Panc1 (cell line): ENCODE data around the gene NR1I3. TPM values are rescaled to one million over a fixed set of nuclear protein-coding genes. Genes with fewer than 3 reads are reported as not detected.

ENCODE experiments used
- ATAC-seq: fragments of 200-7000 bp; cut with Tn5 transposase; 2 replicates; pipeline ENCODE4 v1.9.1; 2020; ENCODE audit warnings: mild to moderate bottlenecking, moderate library complexity
- BruUV-seq: library from RNA; stranded (reverse); fragments of 400-500 nt; replicated peaks from 2 replicates; lab custom pipeline; 2021; lab: Mats Ljungman, UMichigan
- CTCF ChIA-PET: fragments of 300-600 bp; sonication (Branson Sonifier 250); formaldehyde crosslinking; loops from one replicate; lab custom pipeline; 2022; ENCODE audit warnings: antibody characterized with exemption; lab: Charles Lee
- POLR2A ChIA-PET: fragments of 300-600 bp; sonication (Branson Sonifier 250); formaldehyde crosslinking; loops from one replicate; lab custom pipeline; 2022; ENCODE audit warnings: antibody characterized with exemption; lab: Charles Lee
- DNase-seq: peaks from one replicate; pipeline ENCODE4 v3.0.0-alpha.2; 2010; ENCODE audit warnings: low read depth, low spot score
- H3K27ac ChIP-seq: 2 replicates; pipeline ENCODE4 v1.5.1; 2011; ENCODE audit warnings: mild to moderate bottlenecking, low read length, inconsistent platforms
- H3K27me3 ChIP-seq: fragments of 200-500 bp; sonication (Bioruptor generic); 2 replicates; pipeline ENCODE4 v1.6.0; 2014; ENCODE audit warnings: low read length, inconsistent platforms; ENCODE audit not compliant: control insufficient read depth, insufficient read depth
- H3K36me3 ChIP-seq: fragments of 200-500 bp; sonication (Bioruptor generic); 2 replicates; pipeline ENCODE4 v1.5.1; 2014; ENCODE audit warnings: inconsistent platforms, mild to moderate bottlenecking, low read length, moderate library complexity; ENCODE audit not compliant: control insufficient read depth, insufficient read depth
- H3K4me1 ChIP-seq: 2 replicates; pipeline ENCODE4 v1.5.1; 2011; ENCODE audit warnings: inconsistent platforms, mild to moderate bottlenecking, low read length, moderate library complexity; ENCODE audit not compliant: control insufficient read depth, insufficient read depth
- H3K4me3 ChIP-seq, 2 experiments: 2 replicates each; pipeline ENCODE4 v1.5.1; 2011 to 2012; ENCODE audit warnings: low read depth in 2 of 2, low read length in 2 of 2, mild to moderate bottlenecking in 2 of 2, inconsistent platforms in 1 of 2, moderate library complexity in 1 of 2
- H3K9me3 ChIP-seq: fragments of 200-500 bp; sonication (Bioruptor generic); 2 replicates; pipeline ENCODE4 v1.5.1; 2014; ENCODE audit warnings: low read depth, mild to moderate bottlenecking, inconsistent platforms, low read length, moderate library complexity; ENCODE audit not compliant: control insufficient read depth, insufficient read depth
- POLR2AphosphoS5 ChIP-seq: IDR thresholded peaks from 2 replicates; pipeline ENCODE4 v1.6.1; 2012; ENCODE audit warnings: mild to moderate bottlenecking, low read depth, low read length, moderate library complexity
- SIN3A ChIP-seq: IDR thresholded peaks from 2 replicates; pipeline ENCODE4 v1.6.1; 2012; ENCODE audit warnings: low read depth, mild to moderate bottlenecking, low read length, moderate library complexity, borderline replicate concordance; ENCODE audit not compliant: insufficient read depth
- TCF7L2 ChIP-seq: IDR thresholded peaks from 2 replicates; pipeline ENCODE4 v1.6.1; 2011; ENCODE audit warnings: mild to moderate bottlenecking, low read depth, low read length, inconsistent platforms
- in situ Hi-C: cut with HindIII; loops from 2 replicates; pipeline ENCODE4 v1.10.0; 2016; ENCODE audit warnings: low sequenced_read_pairs, low pct_unique_long_range_greater_than_20kb
- intact Hi-C: fragments of 100-400 bp; cut with micrococcal nuclease; formaldehyde crosslinking; loops from one replicate; pipeline ENCODE4 v1.10.0; 2022; ENCODE audit not compliant: unreplicated experiment
- total RNA-seq: library from RNA; stranded (reverse); gene quantifications from one replicate; pipeline ENCODE4 v1.2.1, GENCODE V29; 2021; ENCODE audit not compliant: unreplicated experiment
- TF ChIP-seq, protein P1 (sequence below): fragments of 450-650 bp; IDR thresholded peaks from 2 replicates; pipeline ENCODE4 v1.5.1; 2017; ENCODE audit warnings: mild to moderate bottlenecking
- TF ChIP-seq, protein P2 (sequence below), 2 experiments: IDR thresholded peaks; 2 replicates each; pipeline ENCODE4 v1.6.1; 2011 to 2012; ENCODE audit warnings: low read depth in 2 of 2, control low read depth in 1 of 2, low read length in 1 of 2, mild to moderate bottlenecking in 1 of 2, moderate library complexity in 1 of 2; ENCODE audit not compliant: insufficient read depth in 1 of 2

NR1I3 gene
- total RNA-seq, 1 experiment from 2014 or later = not detected

DNA sequence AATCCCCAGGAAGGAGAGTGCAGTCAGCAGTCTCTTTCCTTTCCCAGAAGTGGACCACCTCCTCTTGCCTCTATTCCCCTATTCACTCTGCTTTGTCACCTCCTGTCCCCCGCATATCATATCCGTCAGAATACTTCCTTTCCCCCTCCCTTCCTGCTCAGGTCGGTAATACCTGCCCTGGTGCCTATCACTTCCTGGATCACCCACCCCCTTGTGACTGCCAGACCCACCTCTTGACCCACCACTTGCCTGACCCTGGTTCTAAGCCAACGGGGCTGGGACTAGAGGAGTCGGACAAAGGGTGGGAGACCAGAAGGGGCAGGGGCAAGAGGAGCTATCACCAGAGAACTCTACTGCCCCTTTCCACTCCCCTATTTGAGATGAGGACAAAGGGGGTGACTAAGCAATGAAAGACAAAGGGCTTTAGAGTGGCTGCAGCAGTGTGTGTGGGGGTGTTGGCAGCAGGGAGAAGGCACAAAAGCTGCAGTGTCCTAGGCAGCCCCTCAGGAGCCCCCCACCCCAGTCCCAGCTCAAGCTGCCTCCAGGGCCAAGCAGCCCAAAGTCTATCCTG is 37.5 kb downstream of the NR1I3 start:
- POLR2A ChIA-PET = no interaction called here

DNA sequence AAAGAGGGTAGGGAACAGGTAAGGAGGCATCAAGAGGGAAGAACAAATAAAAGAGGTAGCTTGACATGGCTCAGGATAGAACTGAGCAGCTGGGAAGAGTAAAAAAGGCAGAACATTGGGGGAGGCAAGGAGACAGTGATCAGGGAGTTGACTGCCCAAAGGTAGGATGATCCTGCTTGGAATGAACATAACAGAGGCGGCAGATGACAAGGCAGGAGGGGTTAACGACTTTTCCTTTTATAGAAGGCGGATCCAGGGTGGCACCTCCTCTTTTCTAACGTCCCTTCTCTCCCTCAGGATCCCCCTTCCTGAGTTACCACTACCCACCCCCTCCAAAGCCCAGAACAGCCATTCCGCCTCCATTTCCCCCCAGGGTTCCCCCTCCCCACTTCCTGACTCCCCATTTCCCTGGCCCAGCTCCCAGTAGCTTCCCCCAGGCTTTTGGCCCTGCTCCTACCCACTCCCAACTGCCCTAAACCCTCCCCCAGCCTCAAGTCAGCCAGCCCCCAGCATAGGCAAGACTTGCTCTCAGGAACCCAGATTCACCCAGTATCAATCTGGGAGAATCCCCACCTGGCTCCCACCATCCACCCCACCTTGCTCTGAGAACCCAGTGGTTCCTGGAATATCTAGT is 38.4 kb downstream of the NR1I3 start:
- ATAC-seq (no peak), DNase-seq (no peak)
- Histone ChIP-seq H3K4me1 (peaks cover 38% of the 10 kb centered on the region), H3K27ac (no peak overlapping the region), H3K4me3 (no peak overlapping the region), H3K9me3 (no peaks in the 10 kb centered on the region), H3K36me3 (no peaks in the 10 kb centered on the region; the same call in 1 of the 2 replicates), H3K27me3 (no peaks in the 10 kb centered on the region)
- BruUV-seq = no TSS peak
- CTCF ChIA-PET = interaction anchor here (0.5 kb wide), 1 partner anchor 139 kb away, joined by 12 read pairs; no protein-coding TSS in a partner anchor
- no peak for TF ChIP-seq POLR2AphosphoS5
- TF ChIP-seq SIN3A = no peak
- TF ChIP-seq, protein P1, sequence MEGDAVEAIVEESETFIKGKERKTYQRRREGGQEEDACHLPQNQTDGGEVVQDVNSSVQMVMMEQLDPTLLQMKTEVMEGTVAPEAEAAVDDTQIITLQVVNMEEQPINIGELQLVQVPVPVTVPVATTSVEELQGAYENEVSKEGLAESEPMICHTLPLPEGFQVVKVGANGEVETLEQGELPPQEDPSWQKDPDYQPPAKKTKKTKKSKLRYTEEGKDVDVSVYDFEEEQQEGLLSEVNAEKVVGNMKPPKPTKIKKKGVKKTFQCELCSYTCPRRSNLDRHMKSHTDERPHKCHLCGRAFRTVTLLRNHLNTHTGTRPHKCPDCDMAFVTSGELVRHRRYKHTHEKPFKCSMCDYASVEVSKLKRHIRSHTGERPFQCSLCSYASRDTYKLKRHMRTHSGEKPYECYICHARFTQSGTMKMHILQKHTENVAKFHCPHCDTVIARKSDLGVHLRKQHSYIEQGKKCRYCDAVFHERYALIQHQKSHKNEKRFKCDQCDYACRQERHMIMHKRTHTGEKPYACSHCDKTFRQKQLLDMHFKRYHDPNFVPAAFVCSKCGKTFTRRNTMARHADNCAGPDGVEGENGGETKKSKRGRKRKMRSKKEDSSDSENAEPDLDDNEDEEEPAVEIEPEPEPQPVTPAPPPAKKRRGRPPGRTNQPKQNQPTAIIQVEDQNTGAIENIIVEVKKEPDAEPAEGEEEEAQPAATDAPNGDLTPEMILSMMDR = no peak
- TF ChIP-seq TCF7L2 = no peak
- TF ChIP-seq, protein P2, sequence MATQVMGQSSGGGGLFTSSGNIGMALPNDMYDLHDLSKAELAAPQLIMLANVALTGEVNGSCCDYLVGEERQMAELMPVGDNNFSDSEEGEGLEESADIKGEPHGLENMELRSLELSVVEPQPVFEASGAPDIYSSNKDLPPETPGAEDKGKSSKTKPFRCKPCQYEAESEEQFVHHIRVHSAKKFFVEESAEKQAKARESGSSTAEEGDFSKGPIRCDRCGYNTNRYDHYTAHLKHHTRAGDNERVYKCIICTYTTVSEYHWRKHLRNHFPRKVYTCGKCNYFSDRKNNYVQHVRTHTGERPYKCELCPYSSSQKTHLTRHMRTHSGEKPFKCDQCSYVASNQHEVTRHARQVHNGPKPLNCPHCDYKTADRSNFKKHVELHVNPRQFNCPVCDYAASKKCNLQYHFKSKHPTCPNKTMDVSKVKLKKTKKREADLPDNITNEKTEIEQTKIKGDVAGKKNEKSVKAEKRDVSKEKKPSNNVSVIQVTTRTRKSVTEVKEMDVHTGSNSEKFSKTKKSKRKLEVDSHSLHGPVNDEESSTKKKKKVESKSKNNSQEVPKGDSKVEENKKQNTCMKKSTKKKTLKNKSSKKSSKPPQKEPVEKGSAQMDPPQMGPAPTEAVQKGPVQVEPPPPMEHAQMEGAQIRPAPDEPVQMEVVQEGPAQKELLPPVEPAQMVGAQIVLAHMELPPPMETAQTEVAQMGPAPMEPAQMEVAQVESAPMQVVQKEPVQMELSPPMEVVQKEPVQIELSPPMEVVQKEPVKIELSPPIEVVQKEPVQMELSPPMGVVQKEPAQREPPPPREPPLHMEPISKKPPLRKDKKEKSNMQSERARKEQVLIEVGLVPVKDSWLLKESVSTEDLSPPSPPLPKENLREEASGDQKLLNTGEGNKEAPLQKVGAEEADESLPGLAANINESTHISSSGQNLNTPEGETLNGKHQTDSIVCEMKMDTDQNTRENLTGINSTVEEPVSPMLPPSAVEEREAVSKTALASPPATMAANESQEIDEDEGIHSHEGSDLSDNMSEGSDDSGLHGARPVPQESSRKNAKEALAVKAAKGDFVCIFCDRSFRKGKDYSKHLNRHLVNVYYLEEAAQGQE (IDR thresholded peaks at IDR 0.05; ENCODE audit: insufficient read depth in 1 of 2, low read depth in 2 of 2, low read length in 1 of 2) = no peak
- in situ Hi-C loops (loop anchor here (25.0 kb wide), 1 partner anchor 188 kb away; no protein-coding TSS in a partner anchor), intact Hi-C loops (no loop called here)
- POLR2A ChIA-PET = no interaction called here

More for the DNA sequence above, 37.5 kb downstream of the NR1I3 start:
- DNase-seq = no peak
- CTCF ChIA-PET = no interaction called here
- intact Hi-C loops (no loop called here), in situ Hi-C loops (loop anchor here (25.0 kb wide), 1 partner anchor 187 kb away; no protein-coding TSS in a partner anchor)
- TF ChIP-seq TCF7L2 (no peak), SIN3A (no peak), POLR2AphosphoS5 (no peak)
- TF ChIP-seq, protein P1 = no peak
- TF ChIP-seq, protein P2 (IDR thresholded peaks at IDR 0.05; ENCODE audit: insufficient read depth in 1 of 2, low read depth in 2 of 2, low read length in 1 of 2) = no peak
- Histone ChIP-seq H3K4me3 (no peak overlapping the region), H3K9me3 (no peaks in the 10 kb centered on the region), H3K27me3 (no peaks in the 10 kb centered on the region), H3K27ac (peak overlapping the region; percentile 96), H3K36me3 (no peaks in the 10 kb centered on the region; the same call in 1 of the 2 replicates), H3K4me1 (peaks cover 38% of the 10 kb centered on the region)
- BruUV-seq = no TSS peak
- no peak for ATAC-seq
